Endodermal cell (in vitro differentiated cells): ENCODE data around the gene ALCAM. TPM values are rescaled to one million over a fixed set of nuclear protein-coding genes. Genes with fewer than 3 reads are reported as not detected.

Source experiments
- DNase-seq: peaks from one replicate; pipeline ENCODE4 v3.0.0-alpha.2; 2017
- H3K27ac ChIP-seq: 2 replicates; pipeline ENCODE4 v1.5.1; 2013; ENCODE audit warnings: mild to moderate bottlenecking, low read depth, low read length, moderate library complexity
- H3K27me3 ChIP-seq: 2 replicates; pipeline ENCODE4 v1.6.1; 2013; ENCODE audit warnings: mild to moderate bottlenecking, low read length, moderate library complexity; ENCODE audit not compliant: insufficient read depth, control insufficient read depth, poor library complexity, severe bottlenecking
- H3K36me3 ChIP-seq: 2 replicates; pipeline ENCODE4 v1.7.0; 2013; ENCODE audit warnings: mild to moderate bottlenecking, low read length, moderate library complexity; ENCODE audit not compliant: control insufficient read depth, insufficient read depth
- H3K4me1 ChIP-seq: one replicate; pipeline ENCODE4 v1.7.0; 2013; ENCODE audit warnings: low read length; ENCODE audit not compliant: control insufficient read depth, insufficient read depth
- H3K4me3 ChIP-seq: 2 replicates; pipeline ENCODE4 v1.5.1; 2013; ENCODE audit warnings: mild to moderate bottlenecking, low read length, moderate library complexity
- H3K9ac ChIP-seq: 2 replicates; pipeline ENCODE4 v1.6.1; 2013; ENCODE audit warnings: mild to moderate bottlenecking, low read length, moderate library complexity; ENCODE audit not compliant: poor library complexity, severe bottlenecking; ENCODE audit errors: extremely low read depth
- H3K9me3 ChIP-seq: 2 replicates; pipeline ENCODE4 v1.6.1; 2013; ENCODE audit warnings: mild to moderate bottlenecking, low read length, moderate library complexity; ENCODE audit not compliant: control insufficient read depth
- H3K27ac Mint-ChIP-seq: 2 replicates; pipeline ENCODE4 v1.8.0; 2020; ENCODE audit warnings: mixed read lengths
- H3K27me3 Mint-ChIP-seq: 2 replicates; pipeline ENCODE4 v1.8.0; 2021; ENCODE audit warnings: mild to moderate bottlenecking, mixed read lengths; ENCODE audit not compliant: insufficient read depth
- H3K36me3 Mint-ChIP-seq: 2 replicates; pipeline ENCODE4 v1.8.0; 2020; ENCODE audit warnings: low read depth, mixed read lengths
- H3K4me1 Mint-ChIP-seq: 2 replicates; pipeline ENCODE4 v1.8.0; 2020; ENCODE audit warnings: mixed read lengths
- H3K4me3 Mint-ChIP-seq: 2 replicates; pipeline ENCODE4 v1.8.0; 2020; ENCODE audit warnings: mild to moderate bottlenecking, moderate library complexity, mixed read lengths
- H3K9me3 Mint-ChIP-seq: 2 replicates; pipeline ENCODE4 v1.8.0; 2020; ENCODE audit warnings: mild to moderate bottlenecking, mixed read lengths
- CTCF ChIP-seq: fragments of 200-600 bp; sonication (generic); conservative IDR thresholded peaks from 2 replicates; pipeline ENCODE4 v1.5.0; 2021; ENCODE audit warnings: antibody characterized with exemption, mild to moderate bottlenecking
- WGBS, 2 experiments: methylation state at CpG; one replicate each; pipeline versions ENCODE4 v1.1.5 to v1.1.7; 2013; ENCODE audit warnings: missing lambda C conversion rate in 2 of 2, mixed read lengths in 1 of 2; ENCODE audit not compliant: insufficient coverage in 1 of 2, insufficient read length in 1 of 2; 5-methylcytosine and 5-hydroxymethylcytosine counted together
- total RNA-seq, 2 donors: library from RNA; stranded (reverse); fragmentation: NEBNext Ultra II Directional in 1 of 2; extraction: Animal tissue kit (Norgen Biotek cat#: 25700) in 1 of 2; gene quantifications; 2 replicates in 1 of 2; 3 replicates in 1 of 2; pipeline ENCODE4 v1.2.1, GENCODE V29; 2021

Gene ALCAM
- total RNA-seq, 2 donors from 2014 or later = 19.3 to 36.5 TPM

GRCh38 chr3:105323274-105323599, 43.5 kb upstream of the ALCAM start:
- no peaks in the 10 kb centered on the region for H3K9me3 Mint-ChIP-seq
- no peaks in the 10 kb centered on the region for H3K4me1 Mint-ChIP-seq
- 87% methylated on average over 2 of the region's 2 CpGs; no CpG with 5 or more reads in 1 of the 2 experiments for WGBS, 2 experiments
- Histone ChIP-seq H3K27ac (no peak overlapping the region), H3K27me3 (no peaks in the 10 kb centered on the region), H3K4me3 (no peak overlapping the region), H3K9ac (no peak overlapping the region), H3K4me1 (no peaks in the 10 kb centered on the region), H3K9me3 (no peaks in the 10 kb centered on the region), H3K36me3 (no peaks in the 10 kb centered on the region)
- TF ChIP-seq CTCF = no peak
- no peak overlapping the region for H3K4me3 Mint-ChIP-seq
- H3K36me3 Mint-ChIP-seq = no peaks in the 10 kb centered on the region
- no peak overlapping the region for H3K27ac Mint-ChIP-seq
- DNase-seq = no peak
- no peaks in the 10 kb centered on the region for H3K27me3 Mint-ChIP-seq

- no peak overlapping the region for H3K27ac ChIP-seq
- H3K4me3 Mint-ChIP-seq = no peak overlapping the region
- H3K36me3 Mint-ChIP-seq = no peaks in the 10 kb centered on the region
- no peaks in the 10 kb centered on the region for H3K9me3 ChIP-seq
- H3K4me3 ChIP-seq = no peak overlapping the region
- H3K36me3 ChIP-seq = no peaks in the 10 kb centered on the region
- H3K27ac Mint-ChIP-seq = no peak overlapping the region
- H3K4me1 Mint-ChIP-seq = no peaks in the 10 kb centered on the region
- H3K9me3 Mint-ChIP-seq = no peaks in the 10 kb centered on the region
- H3K27me3 Mint-ChIP-seq = no peaks in the 10 kb centered on the region
- TF ChIP-seq CTCF = no peak
- no peak overlapping the region for H3K9ac ChIP-seq
- H3K4me1 ChIP-seq = no peaks in the 10 kb centered on the region
- WGBS, 2 experiments = 83% methylated on average over 1 of the region's 1 CpG; no CpG with 5 or more reads in 1 of the 2 experiments
- no peaks in the 10 kb centered on the region for H3K27me3 ChIP-seq
- no peak for DNase-seq
These were observed 41.8 kb upstream of the ALCAM start for GRCh38 chr3:105324951-105325350.

GRCh38 chr3:105327662-105328337, 38.9 kb upstream of the ALCAM start:
- H3K4me3 Mint-ChIP-seq = no peak overlapping the region
- no peaks in the 10 kb centered on the region for H3K4me1 Mint-ChIP-seq
- Histone ChIP-seq H3K36me3 (no peaks in the 10 kb centered on the region), H3K4me1 (no peaks in the 10 kb centered on the region), H3K27me3 (no peaks in the 10 kb centered on the region), H3K4me3 (no peak overlapping the region), H3K27ac (no peak overlapping the region), H3K9me3 (peaks cover 3% of the 10 kb centered on the region), H3K9ac (no peak overlapping the region)
- H3K36me3 Mint-ChIP-seq = no peaks in the 10 kb centered on the region
- peaks cover 3% of the 10 kb centered on the region for H3K9me3 Mint-ChIP-seq
- no peak for TF ChIP-seq CTCF
- no peak overlapping the region for H3K27ac Mint-ChIP-seq
- no peak for DNase-seq
- H3K27me3 Mint-ChIP-seq = no peaks in the 10 kb centered on the region
